ENCODE results near the gene SLC12A5.

- TF ChIP-seq POLR2A (IDR thresholded peaks at IDR 0.05) (no peak), CTCF (IDR thresholded peaks at IDR 0.05) (no peak), POLR2AphosphoS5 (IDR thresholded peaks at IDR 0.05) (no peak)
Measured at GRCh38 chr20:46053416-46053815, 24.4 kb downstream of the SLC12A5 start.
